GM13976 (cell line): ENCODE data around the gene RSPH9.
"Not testable (repeated sequence)": the region's sequence is repeated elsewhere in the genome, so short reads cannot be mapped to it uniquely, and the experiment has no call there.

Experiments
- DNase-seq: peaks from one replicate; pipeline ENCODE4 v3.0.0; 2012; ENCODE audit warnings: low spot score
- CTCF ChIP-seq: IDR thresholded peaks from 2 replicates; pipeline ENCODE4 v1.5.1; 2012; ENCODE audit warnings: borderline replicate concordance, mild to moderate bottlenecking; ENCODE audit not compliant: insufficient read depth; ENCODE audit errors: extremely low read depth, missing control alignments, control extremely low read depth
- in situ Hi-C: fragments of 300-500 bp; cut with MboI; formaldehyde crosslinking; loops from one replicate; pipeline ENCODE4 v1.12.0; 2022; ENCODE audit warnings: low sequenced_read_pairs, mixed read lengths, inconsistent platforms; ENCODE audit not compliant: unreplicated experiment

Gene RSPH9

GRCh38 chr6:43657221-43657802, 12.5 kb downstream of the RSPH9 start:
- DNase-seq: no peak
- TF ChIP-seq CTCF: no peak
- in situ Hi-C loops: no loop called here

- in situ Hi-C loops: no loop called here
- DNase-seq: no peak
- no peak for TF ChIP-seq CTCF
Measured at GRCh38 chr6:43658161-43658560, 13.3 kb downstream of the RSPH9 start.

DNA sequence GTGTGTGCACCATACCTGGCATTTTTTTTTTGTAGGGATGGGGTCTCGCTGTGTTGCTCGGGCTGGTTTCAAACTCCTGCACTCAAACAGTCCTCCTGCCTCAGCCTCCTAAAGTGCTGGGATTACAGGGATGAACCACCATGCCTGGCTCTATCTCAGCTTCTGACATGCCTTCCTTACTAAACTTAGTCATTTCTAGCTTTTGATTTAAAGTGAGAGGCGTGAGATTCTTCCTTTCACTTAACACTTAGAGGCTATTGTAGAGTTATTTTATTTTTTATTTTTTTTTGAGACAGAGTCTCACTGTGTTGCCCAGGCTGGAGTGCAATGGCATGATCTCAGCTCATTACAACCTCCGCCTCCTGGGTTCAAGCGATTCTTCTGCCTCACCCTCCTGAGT, 18.1 kb downstream of the RSPH9 start:
- in situ Hi-C loops: loop anchor here (10.0 kb wide), 1 partner anchor 102 kb away; no protein-coding TSS in a partner anchor
- DNase-seq: not testable (repeated sequence)

GRCh38 chr6:43665376-43665775, 20.5 kb downstream of the RSPH9 start:
- in situ Hi-C loops: loop anchor here (10.0 kb wide), 1 partner anchor 99 kb away; no protein-coding TSS in a partner anchor
- no peak for TF ChIP-seq CTCF
- no peak for DNase-seq

DNA sequence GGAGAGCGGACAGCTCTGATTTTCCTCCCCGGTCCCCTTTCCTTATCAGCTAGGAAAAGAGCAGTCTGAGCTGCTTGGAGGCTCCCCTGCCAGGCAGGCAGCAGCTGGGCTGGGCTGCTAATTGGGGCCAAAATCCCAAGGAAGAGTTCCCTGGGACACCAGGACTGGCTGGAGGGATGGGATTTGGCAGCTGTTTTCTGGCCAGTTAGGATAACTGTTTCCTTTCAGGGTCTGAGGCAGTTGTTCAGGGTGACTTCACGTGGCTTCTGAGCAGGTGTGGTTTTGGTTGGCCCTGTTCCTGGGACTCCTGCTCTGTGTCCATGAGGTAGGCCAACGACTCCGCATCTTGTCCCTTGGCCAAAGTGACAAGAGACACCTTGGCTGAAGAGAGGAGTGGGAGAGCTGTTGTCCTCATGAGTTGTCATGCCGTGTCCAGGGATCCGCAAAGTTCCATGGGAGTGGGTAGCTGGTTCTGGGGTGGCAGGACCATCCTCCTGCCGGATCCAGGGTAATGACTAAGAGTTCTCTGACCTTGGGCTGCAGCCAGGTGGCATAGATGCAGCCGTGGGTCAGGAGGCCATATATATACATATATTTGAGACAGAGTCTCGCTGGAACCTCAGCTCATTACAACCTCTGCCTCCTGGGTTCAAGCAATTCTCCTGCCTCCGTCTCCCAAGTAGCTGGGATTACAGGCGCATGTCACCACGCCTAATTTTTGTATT, 21.5 kb downstream of the RSPH9 start:
- DNase-seq: no peak
- no peak for TF ChIP-seq CTCF
- in situ Hi-C loops: loop anchor here (10.0 kb wide), 1 partner anchor 98 kb away; no protein-coding TSS in a partner anchor

- TF ChIP-seq CTCF: peak; percentile 99
- peak; percentile 87 for DNase-seq
- in situ Hi-C loops: loop anchor here (10.0 kb wide), 1 partner anchor 97 kb away; no protein-coding TSS in a partner anchor
Measured at GRCh38 chr6:43667245-43668150, 22.7 kb downstream of the RSPH9 start.
